DND-41 (cell line): ENCODE data around the gene LFNG.

ENCODE experiments used
- ATAC-seq: fragments of 200-7000 bp; cut with Tn5 transposase; 3 replicates; pipeline ENCODE4 v1.9.1; 2021; ENCODE audit warnings: low read depth; ENCODE audit not compliant: insufficient read depth
- DNase-seq: peaks from one replicate; pipeline ENCODE4 v3.0.0-alpha.2; 2020
- H2AFZ ChIP-seq: 2 replicates; pipeline ENCODE4 v1.6.0; 2012; ENCODE audit warnings: low read depth, low read length
- H3K27ac ChIP-seq: 2 replicates; pipeline ENCODE4 v1.5.1; 2012; ENCODE audit warnings: low read length, inconsistent platforms
- H3K27me3 ChIP-seq: fragments of 200-600 bp; sonication (generic); 2 replicates; pipeline ENCODE4 v1.6.0; 2012; ENCODE audit warnings: low read length, mild to moderate bottlenecking, inconsistent platforms; ENCODE audit not compliant: insufficient read depth, poor library complexity
- H3K36me3 ChIP-seq: 2 replicates; pipeline ENCODE4 v1.5.1; 2012; ENCODE audit warnings: low read length, inconsistent platforms; ENCODE audit not compliant: insufficient read depth
- H3K4me1 ChIP-seq: 2 replicates; pipeline ENCODE4 v1.5.1; 2012; ENCODE audit warnings: mild to moderate bottlenecking, low read length; ENCODE audit not compliant: insufficient read depth
- H3K4me2 ChIP-seq: 2 replicates; pipeline ENCODE4 v1.6.0; 2012; ENCODE audit warnings: mild to moderate bottlenecking, moderate library complexity, low read length, inconsistent platforms; ENCODE audit not compliant: insufficient read depth
- H3K4me3 ChIP-seq, 2 experiments: fragments of 200-600 bp in 1 of 2; shearing (Covaris generic) in 1 of 2; 2 replicates each; pipeline ENCODE4 v1.5.1; 2012 to 2016; ENCODE audit warnings: inconsistent platforms in 2 of 2, low read length in 2 of 2, mild to moderate bottlenecking in 2 of 2, low read depth in 1 of 2, moderate library complexity in 1 of 2
- H3K79me2 ChIP-seq: 2 replicates; pipeline ENCODE4 v1.6.0; 2012; ENCODE audit warnings: low read length, inconsistent platforms; ENCODE audit not compliant: insufficient read depth
- H3K9ac ChIP-seq: 2 replicates; pipeline ENCODE4 v1.6.0; 2012; ENCODE audit warnings: low read depth, mild to moderate bottlenecking, inconsistent platforms, low read length, moderate library complexity
- H3K9me3 ChIP-seq: 2 replicates; pipeline ENCODE4 v1.5.1; 2012; ENCODE audit warnings: low read length, moderate library complexity, mild to moderate bottlenecking, inconsistent platforms; ENCODE audit not compliant: insufficient read depth, severe bottlenecking
- H4K20me1 ChIP-seq: 2 replicates; pipeline ENCODE4 v1.6.0; 2012; ENCODE audit warnings: low read length; ENCODE audit not compliant: insufficient read depth
- CTCF ChIP-seq: IDR thresholded peaks from 2 replicates; pipeline ENCODE4 v1.5.1; 2012; ENCODE audit warnings: borderline replicate concordance, low read length, moderate library complexity, mild to moderate bottlenecking; ENCODE audit not compliant: poor library complexity, severe bottlenecking; ENCODE audit errors: extremely low read depth
- EZH2 ChIP-seq: IDR thresholded peaks from 3 replicates; pipeline ENCODE4 v1.6.1; 2012; ENCODE audit warnings: borderline replicate concordance, low read depth, mild to moderate bottlenecking, moderate library complexity, low read length, inconsistent platforms; ENCODE audit not compliant: severe bottlenecking

Gene LFNG

GRCh38 chr7:2566890-2567678 lies 47.5 kb downstream of the LFNG start:
- H2AFZ ChIP-seq, result no peak overlapping the region
- H3K9ac ChIP-seq, result no peak overlapping the region
- no peaks in the 10 kb centered on the region for H3K4me1 ChIP-seq
- H3K9me3 ChIP-seq, result no peaks in the 10 kb centered on the region
- ATAC-seq (no peak), DNase-seq (no peak)
- H3K27ac ChIP-seq, result no peak overlapping the region
- no peak overlapping the region for H3K4me2 ChIP-seq
- TF ChIP-seq CTCF (no peak), EZH2 (no peak)
- peaks cover 4% of the 10 kb centered on the region; the same call in 1 of the 2 replicates for H4K20me1 ChIP-seq
- no peak overlapping the region for H3K4me3 ChIP-seq
- H3K36me3 ChIP-seq, result 0 out of 2 replicates have a peak, but pooled peaks cover 4% of the 10 kb centered on the region
- no peaks in the 10 kb centered on the region for H3K27me3 ChIP-seq
- no peaks in the 10 kb centered on the region; the same call in 1 of the 2 replicates for H3K79me2 ChIP-seq

DNA sequence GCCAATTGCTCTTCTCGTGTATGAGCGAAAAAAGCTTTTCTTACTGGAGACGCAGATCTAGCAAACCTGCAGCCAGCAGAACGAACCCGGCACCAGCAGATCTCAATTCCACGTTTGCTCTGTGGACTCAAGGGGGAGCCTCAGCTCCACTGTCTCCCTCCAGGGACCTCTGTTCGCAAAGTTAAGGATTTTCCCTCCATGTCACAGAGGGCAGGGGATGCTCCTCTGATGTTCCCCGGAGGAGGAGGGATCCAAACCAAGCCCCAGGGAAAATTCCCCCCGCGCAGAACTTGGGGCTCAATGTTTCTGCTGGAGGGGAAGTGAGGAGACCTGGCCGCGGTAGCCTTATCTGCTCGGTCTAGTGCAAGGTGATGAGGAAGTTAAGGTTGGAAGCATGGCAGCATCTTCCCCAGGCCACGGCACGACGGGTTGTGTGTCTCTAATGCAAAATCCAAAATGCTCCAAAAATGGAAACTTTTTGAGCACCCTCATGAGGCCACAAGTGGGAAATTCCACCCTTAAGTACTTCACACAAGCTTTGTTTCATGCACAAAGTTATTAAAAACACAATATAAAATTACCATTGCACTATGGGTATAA lies 48.2 kb downstream of the LFNG start:
- DNase-seq (no peak), ATAC-seq (no peak)
- Histone ChIP-seq H4K20me1 (peaks cover 4% of the 10 kb centered on the region; the same call in 1 of the 2 replicates), H3K27me3 (no peaks in the 10 kb centered on the region), H3K4me1 (no peaks in the 10 kb centered on the region), H3K9me3 (no peaks in the 10 kb centered on the region), H3K36me3 (0 out of 2 replicates have a peak, but pooled peaks cover 4% of the 10 kb centered on the region), H3K27ac (no peak overlapping the region), H3K9ac (no peak overlapping the region), H3K4me3 (no peak overlapping the region), H3K79me2 (no peaks in the 10 kb centered on the region; the same call in 1 of the 2 replicates), H2AFZ (no peak overlapping the region), H3K4me2 (no peak overlapping the region)
- TF ChIP-seq CTCF, result peak; percentile 38
- TF ChIP-seq EZH2, result no peak

DNA sequence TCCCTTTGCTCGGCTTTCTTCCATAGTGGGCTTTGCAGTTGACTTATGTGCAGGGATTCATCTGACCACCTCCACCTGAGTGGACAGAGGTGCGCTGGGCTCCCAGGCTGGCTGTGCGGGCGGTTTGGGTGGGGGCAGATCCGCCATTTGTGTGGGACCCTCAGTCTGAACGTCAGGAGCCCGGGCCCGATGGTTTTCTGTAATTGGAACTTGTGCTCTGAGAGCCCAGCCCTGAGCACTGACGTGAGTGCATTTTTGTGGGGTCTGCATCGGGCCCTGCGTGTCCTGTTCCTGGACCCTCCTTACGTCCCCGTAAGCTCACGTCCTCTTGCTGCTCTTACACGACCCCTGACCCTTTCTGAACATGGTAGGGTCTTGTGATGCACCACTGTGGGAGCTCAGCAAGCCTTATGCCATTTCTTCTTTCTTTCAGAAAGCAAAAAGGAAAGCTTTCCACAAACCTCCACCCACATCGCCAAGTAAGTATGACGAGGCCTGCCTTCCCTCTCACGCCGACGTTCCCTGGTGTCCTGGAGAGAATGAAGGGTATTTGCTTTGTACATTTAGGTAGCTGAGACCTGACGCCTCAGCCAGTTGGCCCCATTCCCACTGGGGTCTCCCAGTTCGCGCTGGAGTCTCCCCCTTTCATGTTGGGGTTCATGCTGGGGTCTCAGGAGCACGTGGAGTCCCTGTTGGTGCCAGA lies 49.1 kb downstream of the LFNG start:
- no peaks in the 10 kb centered on the region for H3K27me3 ChIP-seq
- H3K4me1 ChIP-seq, result no peaks in the 10 kb centered on the region
- DNase-seq (no peak), ATAC-seq (no peak)
- TF ChIP-seq CTCF (no peak), EZH2 (no peak)
- no peak overlapping the region for H3K27ac ChIP-seq
- H3K79me2 ChIP-seq, result no peaks in the 10 kb centered on the region
- peaks cover 6% of the 10 kb centered on the region; the same call in 1 of the 2 replicates for H3K36me3 ChIP-seq
- no peak overlapping the region for H2AFZ ChIP-seq
- H4K20me1 ChIP-seq, result peaks cover 4% of the 10 kb centered on the region; the same call in 1 of the 2 replicates
- H3K9me3 ChIP-seq, result no peaks in the 10 kb centered on the region
- H3K4me2 ChIP-seq, result no peak overlapping the region
- H3K9ac ChIP-seq, result no peak overlapping the region
- H3K4me3 ChIP-seq, result no peak overlapping the region
